Urinary bladder (tissue), 4 donors: Measurements from ENCODE around the gene CREB3. TPM values are rescaled to one million over a fixed set of nuclear protein-coding genes. Genes with fewer than 3 reads are reported as not detected.

Experiments used
- DNase-seq: peaks from one replicate; pipeline ENCODE4 v3.0.0-alpha.2; 2015; ENCODE audit errors: extremely low spot score
- H3K27ac ChIP-seq: one replicate; pipeline ENCODE4 v1.5.1; 2013; ENCODE audit warnings: low read depth, mild to moderate bottlenecking, moderate library complexity
- H3K36me3 ChIP-seq: one replicate; pipeline ENCODE4 v1.6.1; 2013; ENCODE audit warnings: mild to moderate bottlenecking, moderate library complexity; ENCODE audit not compliant: insufficient read depth
- H3K4me1 ChIP-seq: one replicate; pipeline ENCODE4 v1.6.1; 2013; ENCODE audit warnings: mild to moderate bottlenecking, moderate library complexity; ENCODE audit not compliant: insufficient read depth
- H3K4me3 ChIP-seq: one replicate; pipeline ENCODE4 v1.5.1; 2013; ENCODE audit warnings: low read depth, low read length
- WGBS: extraction: QIAGEN DNeasy Blood & Tissue Kit; methylation state at CpG from one replicate; pipeline ENCODE4 v1.1.7; 2013; 5-methylcytosine and 5-hydroxymethylcytosine counted together
- polyA plus RNA-seq: library from polyadenylated mRNA; stranded (reverse); fragments of 200-250 nt; gene quantifications from one replicate; pipeline ENCODE4 v1.2.3, GENCODE V29; 2013
- total RNA-seq: library from RNA; depleted of rRNA; stranded (reverse); fragments of >200 nt; gene quantifications from one replicate; pipeline ENCODE4 v1.2.3, GENCODE V29; 2014
- donor health status: healthy with polysubstance abuse.
- donor health status: healthy.

CREB3 gene
- total and polyA plus RNA-seq, 2 donors = 28.2 to 50.0 TPM

DNA sequence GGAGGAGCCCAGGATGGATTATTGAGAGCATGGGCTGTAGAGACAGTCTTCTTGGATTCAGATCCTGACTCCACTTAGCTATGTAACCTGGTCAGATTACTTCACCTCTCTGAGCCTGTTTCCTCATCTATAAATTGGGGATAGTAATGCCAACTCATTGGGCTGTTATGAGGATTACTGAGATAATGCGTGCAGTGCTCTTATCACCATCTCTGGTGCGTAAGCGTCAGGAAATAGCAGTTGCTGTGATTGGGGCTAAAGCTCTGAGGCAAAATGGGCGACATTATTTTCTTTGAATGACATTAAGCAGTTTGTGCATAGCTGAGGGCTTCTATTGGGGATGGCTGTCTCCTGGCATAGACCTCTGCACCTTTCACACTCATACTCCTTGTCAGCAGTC, 22.6 kb downstream of the CREB3 start:
- Histone ChIP-seq H3K36me3 (peaks cover 3% of the 10 kb centered on the region), H3K27ac (no peak overlapping the region), H3K4me3 (no peak overlapping the region), H3K4me1 (no peaks in the 10 kb centered on the region)
- 87% methylated on average over 4 of the region's 4 CpGs for WGBS
- no peak for DNase-seq

DNA sequence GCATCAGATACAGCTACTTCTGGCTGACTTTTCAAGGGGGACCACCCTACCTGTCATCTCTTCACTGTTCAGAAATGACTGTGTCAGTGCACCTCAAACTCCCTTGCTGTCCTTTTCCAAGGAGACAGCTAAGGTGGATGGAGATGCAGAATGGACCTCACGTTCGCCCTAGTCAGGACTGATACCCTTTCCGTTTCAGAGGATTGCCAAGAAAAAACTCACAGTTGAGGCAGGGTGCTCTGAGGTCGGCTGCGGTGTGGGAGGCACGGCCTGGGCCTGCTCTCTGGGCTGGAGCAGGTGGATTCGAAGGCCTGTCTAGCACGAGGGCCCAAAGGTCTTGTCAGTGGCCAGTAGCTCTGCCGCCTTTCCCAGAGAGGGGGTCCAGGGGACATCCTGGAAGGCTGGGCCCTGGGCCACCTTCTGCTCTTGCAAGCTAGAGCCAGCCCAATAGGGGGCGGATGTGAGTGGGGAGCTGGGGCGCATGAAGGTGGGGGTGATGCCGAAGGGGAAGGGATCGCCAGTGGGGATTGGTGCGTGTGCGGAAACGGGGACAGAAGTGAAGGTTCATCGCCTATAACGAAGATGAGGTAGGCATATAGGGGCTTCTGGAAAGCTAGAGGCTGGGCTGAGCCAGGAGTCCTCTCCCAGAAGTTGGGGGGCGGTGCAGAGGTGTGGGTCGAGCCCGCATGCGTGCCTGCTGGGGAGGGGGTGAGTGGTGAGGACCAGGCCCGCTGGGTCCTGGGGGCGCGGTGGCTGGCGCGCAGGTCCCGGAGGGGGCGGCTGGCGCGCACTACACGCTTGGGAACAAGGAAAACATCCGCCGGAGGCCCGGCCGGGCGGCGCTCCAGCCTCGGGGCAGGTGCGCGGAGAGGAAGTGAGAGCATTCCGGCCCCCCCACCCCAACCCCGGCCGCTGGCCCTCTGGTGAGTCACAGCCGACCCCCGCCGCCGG, 24.1 kb downstream of the CREB3 start:
- WGBS = 11% methylated on average over 48 of the region's 48 CpGs
- DNase-seq = no peak
- Histone ChIP-seq H3K36me3 (peaks cover 3% of the 10 kb centered on the region), H3K27ac (peak overlapping the region; percentile 90), H3K4me1 (no peaks in the 10 kb centered on the region), H3K4me3 (peak overlapping the region; percentile 54)

DNA sequence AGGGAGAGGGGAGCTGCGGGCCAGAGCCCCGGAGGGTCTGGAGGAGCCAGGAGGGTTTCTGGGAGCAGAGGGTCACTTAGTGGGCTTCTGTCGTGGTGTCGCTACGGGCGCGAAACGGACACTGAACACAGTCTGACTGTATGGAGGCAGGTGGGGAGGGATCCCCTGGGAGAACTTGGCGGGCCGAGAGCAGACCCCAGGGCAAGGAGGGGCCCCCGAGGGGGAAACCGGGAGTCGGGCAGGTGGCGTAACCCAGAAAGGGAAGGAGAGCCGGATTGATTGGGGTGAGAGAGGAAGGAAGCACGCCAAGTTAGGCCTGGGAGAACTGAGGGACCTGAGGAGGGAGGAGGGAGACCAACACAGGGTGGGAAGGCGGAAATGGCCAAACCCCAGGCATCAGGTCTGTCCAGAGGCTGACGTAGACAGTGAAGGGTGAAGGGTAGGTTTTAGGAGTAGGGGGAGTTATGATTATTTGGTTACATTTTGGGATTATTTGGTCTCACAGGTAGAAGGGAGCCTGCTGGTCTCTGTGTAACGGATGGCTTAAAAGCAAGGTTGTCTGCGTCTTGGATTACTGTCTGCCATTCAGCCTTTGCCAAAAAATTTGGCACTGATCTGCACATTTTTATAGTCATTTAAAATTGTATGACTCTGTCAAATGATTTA, 24.9 kb downstream of the CREB3 start:
- peaks cover 3% of the 10 kb centered on the region for H3K36me3 ChIP-seq
- H3K4me3 ChIP-seq = peak overlapping the region; percentile 54
- H3K4me1 ChIP-seq = no peaks in the 10 kb centered on the region
- H3K27ac ChIP-seq = peak overlapping the region; percentile 90
- DNase-seq = no peak
- 2% methylated on average over 20 of the region's 20 CpGs for WGBS

DNA sequence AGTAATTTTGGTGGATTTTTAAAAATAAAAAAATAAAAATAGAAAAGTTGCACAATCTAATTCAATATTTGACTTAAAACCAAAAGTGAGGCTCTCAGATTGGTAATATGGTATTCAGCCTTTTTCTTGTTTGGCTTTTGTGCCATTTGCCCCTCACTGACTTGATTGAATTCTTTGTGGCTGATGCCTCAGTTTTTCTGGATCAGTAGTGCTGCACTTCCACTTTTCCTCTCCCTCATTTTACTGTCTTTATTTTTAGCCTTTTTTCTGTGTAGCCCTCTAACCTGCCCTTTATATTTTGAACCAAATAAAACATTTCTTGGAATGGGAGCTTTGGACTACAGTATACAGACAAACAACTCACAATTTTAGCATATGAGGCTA, 25.4 kb downstream of the CREB3 start:
- Histone ChIP-seq H3K4me1 (no peaks in the 10 kb centered on the region), H3K4me3 (no peak overlapping the region), H3K36me3 (no peaks in the 10 kb centered on the region), H3K27ac (no peak overlapping the region)
- no peak for DNase-seq

DNA sequence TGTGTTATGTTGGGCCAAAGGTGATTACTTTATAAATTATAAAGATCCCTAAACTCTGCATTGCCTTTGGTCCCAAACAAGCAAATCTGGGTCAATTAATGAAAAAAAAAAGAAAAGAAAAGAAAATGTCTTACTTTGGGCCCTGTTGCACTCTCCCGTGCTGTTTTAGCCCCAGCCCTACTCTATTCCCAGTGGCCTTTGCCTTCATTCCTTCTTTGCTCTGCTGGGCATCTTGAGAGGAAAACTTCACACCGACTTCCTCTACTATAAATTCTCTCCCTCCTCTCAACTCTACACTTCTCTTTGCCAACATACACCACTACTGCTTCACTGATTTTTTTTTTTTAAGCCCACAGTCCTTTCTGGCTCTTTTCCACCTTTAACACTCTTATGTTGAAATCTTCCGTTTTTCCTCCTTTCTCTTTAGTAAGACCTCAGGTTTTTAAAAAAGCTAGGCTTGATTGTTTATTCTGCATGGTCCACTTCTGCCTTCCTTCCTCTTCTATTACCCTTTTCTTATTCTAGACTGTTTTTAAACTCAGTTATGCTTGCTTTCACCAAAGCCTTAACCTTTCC, 26.1 kb downstream of the CREB3 start:
- 50% methylated on average over 3 of the region's 3 CpGs for WGBS
- no peak overlapping the region for H3K27ac ChIP-seq
- H3K4me1 ChIP-seq = no peaks in the 10 kb centered on the region
- H3K4me3 ChIP-seq = no peak overlapping the region
- no peaks in the 10 kb centered on the region for H3K36me3 ChIP-seq
- DNase-seq = no peak

DNA sequence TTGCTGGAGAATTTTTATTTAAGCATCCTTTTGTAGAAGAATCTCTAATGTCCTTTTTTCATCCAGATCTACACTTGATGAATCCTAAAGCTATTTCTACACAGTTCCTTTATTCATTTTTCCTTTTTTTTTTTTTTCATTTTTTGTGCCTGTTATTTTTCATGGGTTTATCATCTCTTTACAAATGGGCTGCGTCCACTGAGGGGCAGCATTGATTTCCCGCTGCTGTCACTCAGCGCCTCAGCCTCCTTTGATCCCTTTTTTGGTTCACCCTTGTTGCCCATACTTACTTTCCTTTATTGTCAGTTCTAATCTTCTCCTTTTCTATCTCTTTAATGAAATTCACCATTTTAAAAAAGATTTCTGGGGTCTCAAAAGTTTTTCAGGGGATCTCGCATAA, 27.3 kb downstream of the CREB3 start:
- Histone ChIP-seq H3K4me1 (no peaks in the 10 kb centered on the region), H3K4me3 (no peak overlapping the region), H3K27ac (no peak overlapping the region), H3K36me3 (no peaks in the 10 kb centered on the region)
- DNase-seq = no peak
- WGBS = 96% methylated on average over 4 of the region's 4 CpGs

DNA sequence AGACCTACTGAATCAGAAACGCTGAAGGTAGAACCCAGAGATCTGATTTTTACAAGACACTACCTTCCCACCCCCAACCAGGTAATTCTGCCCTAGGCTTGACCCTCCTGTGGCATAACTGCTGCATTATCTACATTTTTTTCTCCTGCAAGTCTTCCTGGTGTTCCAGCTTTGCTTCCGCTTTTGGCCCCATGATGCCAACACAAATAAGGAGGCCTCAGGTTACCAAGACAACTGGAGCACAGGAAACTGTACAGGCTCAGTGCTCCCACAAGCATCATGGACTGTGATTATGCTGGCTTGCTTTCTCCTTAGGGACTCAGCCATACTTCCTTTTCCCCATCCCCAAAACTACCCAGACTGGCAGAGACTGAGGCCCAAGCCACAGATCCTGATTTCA, 28.2 kb downstream of the CREB3 start:
- Histone ChIP-seq H3K4me3 (no peak overlapping the region), H3K27ac (no peak overlapping the region), H3K4me1 (no peaks in the 10 kb centered on the region), H3K36me3 (no peaks in the 10 kb centered on the region)
- WGBS = 72% methylated on average over 2 of the region's 2 CpGs
- no peak for DNase-seq

DNA sequence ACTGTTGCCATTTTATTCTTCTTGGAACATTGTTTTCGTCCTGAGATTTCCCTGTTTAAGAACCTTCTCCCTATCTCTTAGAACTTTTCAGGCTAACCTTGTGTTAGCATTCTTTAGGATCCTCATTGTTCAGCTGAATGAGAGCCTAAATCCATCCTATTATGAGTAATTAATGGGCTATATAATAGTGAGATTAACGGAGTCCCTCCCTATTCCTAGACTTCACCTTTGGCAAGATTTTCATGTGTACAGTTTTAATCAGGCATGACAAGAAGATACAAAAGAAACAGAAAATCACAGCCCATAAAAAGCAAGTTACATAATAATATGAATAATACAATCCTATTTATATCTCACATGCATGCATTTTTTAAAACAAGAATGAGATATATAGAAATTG, 30.7 kb downstream of the CREB3 start:
- no peak for DNase-seq
- no peaks in the 10 kb centered on the region for H3K4me1 ChIP-seq
- WGBS = 88% methylated on average over 2 of the region's 2 CpGs
- H3K36me3 ChIP-seq = no peaks in the 10 kb centered on the region
- no peak overlapping the region for H3K27ac ChIP-seq
- no peak overlapping the region for H3K4me3 ChIP-seq

DNA sequence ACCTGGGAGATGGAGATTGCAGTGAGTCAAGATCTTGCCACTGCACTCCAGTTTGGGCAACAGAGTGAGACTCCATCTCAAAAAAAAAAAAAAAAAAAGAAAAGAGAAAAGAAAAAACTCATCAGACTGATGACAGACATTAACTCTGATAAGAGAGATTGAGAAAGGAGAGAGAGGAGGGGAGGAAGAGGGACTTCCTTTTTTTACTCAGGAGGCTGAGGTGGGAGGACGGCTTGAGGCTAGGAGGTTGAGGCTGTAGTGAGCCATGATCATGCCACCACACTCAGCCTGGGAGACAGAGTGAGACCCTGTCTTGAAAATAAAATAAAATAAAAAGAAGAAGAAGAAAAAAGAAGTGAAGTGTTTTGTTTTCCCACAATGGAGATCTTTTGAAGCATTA, 31.3 kb downstream of the CREB3 start:
- no peak overlapping the region for H3K27ac ChIP-seq
- DNase-seq = no peak
- WGBS = 95% methylated on average over 1 of the region's 1 CpG
- no peaks in the 10 kb centered on the region for H3K36me3 ChIP-seq
- H3K4me3 ChIP-seq = no peak overlapping the region
- H3K4me1 ChIP-seq = no peaks in the 10 kb centered on the region

DNA sequence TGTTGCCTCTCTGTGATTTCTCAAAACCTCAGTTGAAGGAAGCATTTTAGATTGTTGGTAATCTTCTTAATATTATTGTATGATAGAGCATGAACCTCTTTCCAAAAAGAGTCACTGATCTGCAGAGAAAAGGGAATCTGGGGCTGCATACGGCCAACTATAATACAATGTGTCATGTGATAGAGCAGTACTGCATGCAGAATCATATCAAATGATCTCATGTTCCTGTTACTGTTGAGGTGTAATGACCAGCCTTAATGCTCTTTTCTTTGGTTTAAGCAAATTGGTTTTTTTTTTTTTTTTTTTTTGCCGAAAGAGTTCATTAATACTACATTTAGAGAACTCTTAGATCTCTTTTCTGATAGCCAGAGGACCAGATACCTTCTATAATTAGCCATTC, 34.5 kb downstream of the CREB3 start:
- H3K4me1 ChIP-seq = peaks cover 2% of the 10 kb centered on the region
- no peak overlapping the region for H3K4me3 ChIP-seq
- DNase-seq = no peak
- no peak overlapping the region for H3K27ac ChIP-seq
- no peaks in the 10 kb centered on the region for H3K36me3 ChIP-seq
- WGBS = 85% methylated on average over 2 of the region's 2 CpGs

DNA sequence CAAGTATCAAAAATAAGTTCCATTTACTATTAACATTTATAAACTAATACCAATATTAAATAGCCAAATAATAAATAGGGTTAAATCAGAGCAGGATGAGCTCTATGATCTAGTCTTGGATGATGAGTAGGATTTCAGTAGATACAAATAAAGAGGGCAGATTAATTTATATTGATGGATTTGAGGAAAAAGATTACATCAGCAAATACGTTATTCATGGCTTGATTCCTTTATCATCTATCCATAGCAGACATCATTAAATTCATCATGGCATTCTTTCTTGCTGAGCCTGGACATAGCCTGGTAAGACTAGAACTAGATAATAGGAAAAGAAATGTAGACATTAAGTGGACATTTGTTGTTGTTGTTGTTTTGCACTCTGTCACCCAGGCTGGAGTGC, 35.0 kb downstream of the CREB3 start:
- Histone ChIP-seq H3K27ac (no peak overlapping the region), H3K36me3 (no peaks in the 10 kb centered on the region), H3K4me3 (no peak overlapping the region), H3K4me1 (peaks cover 2% of the 10 kb centered on the region)
- no peak for DNase-seq
- WGBS = 79% methylated on average over 1 of the region's 1 CpG

DNA sequence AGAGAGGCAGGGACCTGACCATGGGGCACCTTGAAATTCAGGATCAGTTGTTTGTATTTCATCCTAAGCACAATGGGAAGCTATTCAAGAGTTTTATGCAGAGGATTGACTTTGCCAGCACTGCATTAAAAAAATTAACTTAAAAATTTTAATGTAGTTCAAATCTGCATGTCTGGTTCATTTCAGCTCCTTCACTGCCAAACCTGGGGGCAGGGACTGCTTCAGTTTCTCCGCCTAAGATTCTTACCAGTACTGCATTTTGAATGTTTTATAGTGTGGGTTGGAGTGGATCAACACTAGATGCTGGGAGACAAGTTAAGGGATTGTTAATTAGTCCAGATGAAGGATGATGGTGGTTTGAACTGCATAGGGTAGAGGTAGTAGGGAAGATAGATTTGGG, 37.3 kb downstream of the CREB3 start:
- Histone ChIP-seq H3K4me3 (no peak overlapping the region), H3K4me1 (peaks cover 2% of the 10 kb centered on the region), H3K27ac (no peak overlapping the region), H3K36me3 (no peaks in the 10 kb centered on the region)
- no peak for DNase-seq
- WGBS = 90% methylated on average over 1 of the region's 1 CpG

DNA sequence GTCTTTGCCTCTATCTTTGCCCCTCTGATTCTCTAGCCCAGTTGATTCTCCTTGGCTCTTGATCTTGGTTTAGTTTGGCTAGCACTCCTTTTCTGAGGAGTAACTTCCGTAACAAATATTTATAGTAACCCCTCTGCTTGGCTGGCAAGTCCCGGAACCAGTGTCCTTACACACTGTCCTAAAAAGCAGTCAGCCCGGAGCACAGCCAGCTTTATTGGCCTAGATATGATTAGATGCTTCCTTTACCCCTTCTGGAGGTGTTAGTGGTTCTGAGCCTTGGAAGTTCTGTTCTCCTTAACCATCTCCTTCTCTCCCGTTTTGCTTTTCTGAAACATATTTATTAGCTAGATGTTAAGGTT, 38.6 kb downstream of the CREB3 start:
- 6% methylated on average over 4 of the region's 4 CpGs for WGBS
- Histone ChIP-seq H3K4me3 (no peak overlapping the region), H3K4me1 (peaks cover 2% of the 10 kb centered on the region), H3K36me3 (no peaks in the 10 kb centered on the region), H3K27ac (peak overlapping the region; percentile 16)
- DNase-seq = no peak

DNA sequence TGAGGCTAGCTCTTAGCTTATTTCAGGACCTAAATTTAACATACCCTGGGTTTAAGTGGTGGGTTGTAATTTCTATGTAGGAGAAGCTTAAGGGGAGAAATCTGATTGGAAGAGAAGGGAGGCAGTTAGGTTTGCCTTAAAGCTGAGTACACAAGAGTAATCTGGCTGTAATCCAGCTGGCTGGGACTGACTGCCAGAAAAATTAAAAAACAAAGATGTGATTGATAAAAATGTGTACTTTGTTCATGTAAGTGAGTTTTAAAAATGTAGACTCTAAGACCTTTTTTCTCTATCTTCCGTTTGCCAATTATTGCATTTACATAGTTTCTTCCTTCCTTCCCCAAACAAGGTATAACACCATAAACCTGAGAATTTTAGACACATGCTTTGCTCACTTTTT, 39.1 kb downstream of the CREB3 start:
- no peak for DNase-seq
- Histone ChIP-seq H3K4me1 (peaks cover 2% of the 10 kb centered on the region), H3K4me3 (no peak overlapping the region), H3K27ac (no peak overlapping the region), H3K36me3 (no peaks in the 10 kb centered on the region)
- 49% methylated on average over 1 of the region's 1 CpG for WGBS
